Loucy (cell line): ENCODE results near the gene MYO10.

Experiments used
- H2AFZ ChIP-seq: fragments of 200-600 bp; sonication (generic); 2 replicates; pipeline ENCODE4 v1.6.0; 2016; ENCODE audit warnings: antibody characterized with exemption, mild to moderate bottlenecking, low read length, moderate library complexity
- H3F3A ChIP-seq: fragments of 200-600 bp; 2 replicates; pipeline ENCODE4 v1.6.0; 2016; ENCODE audit warnings: antibody characterized with exemption, low read depth, mild to moderate bottlenecking
- H3K27me3 ChIP-seq: fragments of 200-600 bp; sonication (generic); 2 replicates; pipeline ENCODE4 v1.6.1; 2014; ENCODE audit warnings: low read length, mild to moderate bottlenecking; ENCODE audit not compliant: insufficient read depth, poor library complexity, severe bottlenecking
- H3K36me3 ChIP-seq: fragments of 200-600 bp; sonication (generic); 2 replicates; pipeline ENCODE4 v1.6.1; 2016; ENCODE audit warnings: low read length; ENCODE audit not compliant: insufficient read depth
- H3K4me1 ChIP-seq: fragments of 200-600 bp; sonication (generic); 2 replicates; pipeline ENCODE4 v1.5.1; 2014; ENCODE audit warnings: low read length, mild to moderate bottlenecking; ENCODE audit not compliant: insufficient read depth, poor library complexity, severe bottlenecking
- H3K4me2 ChIP-seq: fragments of 200-600 bp; sonication (generic); 2 replicates; pipeline ENCODE4 v1.6.0; 2014; ENCODE audit warnings: antibody characterized with exemption, low read length, low read depth, mild to moderate bottlenecking; ENCODE audit not compliant: poor library complexity, severe bottlenecking
- H3K4me3 ChIP-seq: fragments of 200-600 bp; sonication (generic); 2 replicates; pipeline ENCODE4 v1.5.1; 2014; ENCODE audit warnings: low read length, mild to moderate bottlenecking, mixed read lengths; ENCODE audit not compliant: poor library complexity, severe bottlenecking
- H3K79me2 ChIP-seq: fragments of 200-600 bp; sonication (generic); 2 replicates; pipeline ENCODE4 v1.6.1; 2014; ENCODE audit warnings: low read length; ENCODE audit not compliant: insufficient read depth
- H3K9ac ChIP-seq: fragments of 200-600 bp; sonication (generic); 2 replicates; pipeline ENCODE4 v1.6.0; 2014; ENCODE audit warnings: mild to moderate bottlenecking, low read depth, low read length, moderate library complexity; ENCODE audit not compliant: poor library complexity, severe bottlenecking
- H3K9me2 ChIP-seq: fragments of 200-600 bp; sonication (generic); replicated peaks from 2 replicates; pipeline ENCODE4 v1.6.1; 2016; ENCODE audit warnings: low read depth, low read length, mixed read lengths
- H3K9me3 ChIP-seq: fragments of 200-600 bp; sonication (generic); 2 replicates; pipeline ENCODE4 v1.6.1; 2014; ENCODE audit warnings: mild to moderate bottlenecking, antibody characterized with exemption, low read length, low read depth; ENCODE audit not compliant: insufficient read depth
- H4K20me1 ChIP-seq: fragments of 200-600 bp; sonication (generic); 2 replicates; pipeline ENCODE4 v1.6.0; 2014; ENCODE audit warnings: antibody characterized with exemption, low read length, mild to moderate bottlenecking; ENCODE audit not compliant: insufficient read depth, poor library complexity, severe bottlenecking
- CTCF ChIP-seq: fragments of 200-600 bp; sonication (generic); conservative IDR thresholded peaks from 2 replicates; pipeline ENCODE4 v1.5.1; 2014; ENCODE audit warnings: mild to moderate bottlenecking, antibody characterized with exemption, low read length
- EZH2phosphoT487 ChIP-seq: fragments of 200-600 bp; IDR thresholded peaks from 2 replicates; pipeline ENCODE4 v1.6.1; 2018; ENCODE audit warnings: antibody characterized with exemption, mild to moderate bottlenecking, moderate library complexity, borderline replicate concordance

The MYO10 gene

GRCh38 chr5:16916262-16916878 is 19.7 kb downstream of the MYO10 start:
- Histone ChIP-seq H3K4me1 (no peaks in the 10 kb centered on the region), H3K36me3 (no peaks in the 10 kb centered on the region), H2AFZ (no peak overlapping the region)

GRCh38 chr5:16914584-16914983 is 21.5 kb downstream of the MYO10 start:
- no peak overlapping the region for H3K9ac ChIP-seq
- no peaks in the 10 kb centered on the region for H4K20me1 ChIP-seq
- peaks cover 3% of the 10 kb centered on the region; the same call in 1 of the 2 replicates for H3K9me3 ChIP-seq
- H2AFZ ChIP-seq = no peak overlapping the region
- no peaks in the 10 kb centered on the region for H3K4me1 ChIP-seq
- no peak overlapping the region for H3K4me2 ChIP-seq
- H3K4me3 ChIP-seq = no peak overlapping the region
- no peaks in the 10 kb centered on the region for H3K79me2 ChIP-seq
- H3K27me3 ChIP-seq = no peaks in the 10 kb centered on the region
- no peak for TF ChIP-seq EZH2phosphoT487
- TF ChIP-seq CTCF = no peak
- H3K9me2 ChIP-seq = no peaks in the 10 kb centered on the region
- no peaks in the 10 kb centered on the region for H3F3A ChIP-seq
- no peaks in the 10 kb centered on the region for H3K36me3 ChIP-seq

More at GRCh38 chr5:16916262-16916878, 19.7 kb downstream of the MYO10 start:
- H3K79me2 ChIP-seq = no peaks in the 10 kb centered on the region
- H3K9me3 ChIP-seq = peaks cover 3% of the 10 kb centered on the region; the same call in 1 of the 2 replicates
- no peak for TF ChIP-seq EZH2phosphoT487
- TF ChIP-seq CTCF = no peak
- no peak overlapping the region for H3K4me3 ChIP-seq
- no peaks in the 10 kb centered on the region for H3K27me3 ChIP-seq
- H3K9me2 ChIP-seq = no peaks in the 10 kb centered on the region
- no peak overlapping the region for H3K4me2 ChIP-seq
- no peak overlapping the region for H3K9ac ChIP-seq
- no peaks in the 10 kb centered on the region for H4K20me1 ChIP-seq
- no peaks in the 10 kb centered on the region for H3F3A ChIP-seq

GRCh38 chr5:16914108-16914435 is 22.0 kb downstream of the MYO10 start:
- Histone ChIP-seq H3K4me1 (no peaks in the 10 kb centered on the region), H3K4me3 (no peak overlapping the region), H3K36me3 (no peaks in the 10 kb centered on the region), H3F3A (no peaks in the 10 kb centered on the region), H3K9me3 (peaks cover 3% of the 10 kb centered on the region; the same call in 1 of the 2 replicates), H3K79me2 (no peaks in the 10 kb centered on the region), H3K9me2 (no peaks in the 10 kb centered on the region), H4K20me1 (no peaks in the 10 kb centered on the region), H3K4me2 (no peak overlapping the region), H3K9ac (no peak overlapping the region), H3K27me3 (no peaks in the 10 kb centered on the region), H2AFZ (no peak overlapping the region)
- TF ChIP-seq EZH2phosphoT487 (no peak), CTCF (no peak)
